Stimulated activated CD4-positive, alpha-beta T cell treated with anti-CD3 and anti-CD28 coated beads, TNF-alpha, amount 100 ng/mL, for 4 hours (primary cell): Measurements from ENCODE around the gene UAP1L1.
"Not testable (repeated sequence)": the region's sequence is repeated elsewhere in the genome, so short reads cannot be mapped to it uniquely, and the experiment has no call there.

Source experiments
- DNase-seq, 3 experiments: peaks; one replicate each; pipeline ENCODE4 v3.0.0-alpha.2; 2020; ENCODE audit warnings: low read depth in 3 of 3

UAP1L1 gene

DNA sequence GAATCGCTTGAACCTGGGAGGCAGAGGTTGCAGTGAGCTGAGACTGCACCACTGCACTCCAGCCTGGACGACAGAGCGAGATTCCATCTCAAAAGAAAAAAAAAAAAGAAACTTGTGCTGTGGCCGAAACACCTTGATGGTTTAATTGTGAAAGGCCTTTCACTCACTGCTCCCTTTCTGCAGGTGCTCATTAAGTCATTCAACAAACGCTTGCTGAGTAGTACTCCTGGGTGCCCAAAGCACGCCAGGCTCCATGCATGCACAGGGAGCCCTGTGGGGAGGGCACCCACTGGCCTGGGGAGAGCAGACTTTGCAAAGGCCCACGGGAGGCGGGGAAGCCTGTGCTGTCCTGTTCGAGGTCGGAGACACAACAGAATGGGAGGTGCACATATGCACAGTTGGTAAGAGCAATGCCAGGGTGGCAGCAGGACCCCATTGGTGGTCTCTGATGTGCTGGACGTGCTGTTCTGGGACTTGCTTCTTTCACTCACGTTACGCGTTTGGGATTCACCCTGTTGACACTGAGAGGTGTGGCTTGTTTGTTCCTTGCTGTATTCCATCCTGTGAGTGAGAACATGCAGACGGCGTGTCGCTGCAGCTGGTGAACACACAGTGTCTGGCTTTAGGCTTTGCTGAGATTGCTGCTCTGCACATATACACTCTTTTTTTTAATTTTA, 20.4 kb upstream of the UAP1L1 start:
- DNase-seq = no peak

- no peak for DNase-seq
These were observed 19.8 kb upstream of the UAP1L1 start for GRCh38 chr9:137057545-137057944.

- no peak for DNase-seq
These were observed 18.6 kb upstream of the UAP1L1 start for GRCh38 chr9:137058521-137059234.

DNA sequence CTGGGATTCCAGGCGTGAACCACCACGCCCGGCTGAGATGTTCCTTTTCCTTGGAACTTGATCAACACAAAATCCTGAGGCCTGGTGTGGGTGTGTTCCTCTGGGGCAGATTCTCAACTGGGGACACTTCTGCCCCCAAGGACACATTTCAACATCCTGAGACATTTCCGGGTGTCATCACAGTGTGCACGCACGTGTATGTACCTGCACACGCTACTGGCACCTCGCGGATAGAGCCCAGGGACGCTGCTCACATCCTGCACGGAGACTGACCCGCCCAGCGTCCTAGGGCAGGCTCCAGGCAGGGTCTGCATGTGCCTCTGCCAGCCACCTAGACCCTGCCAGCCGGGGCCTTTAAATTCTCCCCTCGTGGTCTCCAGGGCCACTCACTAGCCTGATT, 14.9 kb upstream of the UAP1L1 start:
- DNase-seq = no peak

DNA sequence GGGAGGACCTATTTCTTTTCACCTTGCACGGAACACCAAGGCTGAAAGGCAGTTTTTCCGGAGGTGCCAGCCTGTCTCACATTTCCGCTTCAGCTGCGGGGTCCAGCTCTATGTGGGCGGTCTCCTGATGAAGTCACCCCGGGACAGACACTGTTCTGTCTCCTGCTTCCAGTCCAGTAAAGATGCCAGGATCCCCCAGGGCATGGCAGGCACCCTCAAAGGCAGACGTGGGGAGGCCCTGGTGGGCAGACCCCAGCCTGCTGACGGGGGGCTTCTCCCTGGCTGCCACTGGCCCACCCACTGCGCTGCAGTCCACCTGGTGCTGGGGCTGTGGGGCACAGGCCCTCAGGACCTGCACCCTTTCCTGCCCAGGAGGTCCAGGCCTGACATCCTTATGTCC, 14.5 kb upstream of the UAP1L1 start:
- DNase-seq = not testable (repeated sequence)

- no peak for DNase-seq
These were observed 13.8 kb upstream of the UAP1L1 start for GRCh38 chr9:137063311-137064026.

GRCh38 chr9:137064027-137064879, 13.1 kb upstream of the UAP1L1 start:
- peak in 1 of 3 experiments; percentile 53 for DNase-seq

GRCh38 chr9:137064880-137065164, 12.5 kb upstream of the UAP1L1 start:
- no peak for DNase-seq

GRCh38 chr9:137065336-137065967, 11.9 kb upstream of the UAP1L1 start:
- DNase-seq = no peak

DNA sequence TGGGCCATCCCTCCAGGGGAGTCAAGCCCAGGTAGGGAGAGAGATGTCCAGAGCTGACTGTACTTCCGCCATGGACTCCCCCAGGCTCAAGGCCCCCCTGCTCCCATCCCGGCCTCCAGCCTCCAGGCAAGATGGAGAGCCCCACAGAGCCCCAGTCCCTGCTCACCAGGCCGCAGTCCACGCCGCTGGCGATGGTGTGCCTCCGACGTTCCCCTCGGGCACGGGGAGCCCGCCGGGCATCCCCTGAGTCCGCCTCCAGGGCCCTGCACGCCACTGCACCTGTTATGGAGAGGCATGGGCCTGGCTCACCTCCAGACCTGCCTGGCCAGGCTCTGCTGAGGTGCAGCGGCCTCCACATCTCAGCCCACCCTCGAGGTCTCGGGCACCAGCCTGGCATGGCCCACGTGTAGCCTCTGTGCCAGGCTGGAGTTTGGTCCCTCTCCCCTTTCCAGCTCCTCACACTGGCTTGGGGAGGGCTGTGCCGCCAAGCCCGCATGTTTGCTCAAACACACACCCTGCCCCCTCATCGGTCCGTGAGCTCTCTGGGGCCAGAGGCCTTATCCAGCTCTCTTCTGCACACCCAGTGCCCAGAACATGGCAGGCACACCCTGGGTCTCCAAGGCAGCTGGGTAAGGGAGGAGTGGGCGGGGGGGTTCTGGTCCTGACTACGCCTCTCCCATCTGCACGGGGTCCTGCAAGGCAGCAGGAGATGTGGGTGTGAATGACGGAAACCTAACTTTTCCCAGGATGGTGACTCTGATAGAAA, 11.0 kb upstream of the UAP1L1 start:
- no peak for DNase-seq

- peak; percentile 67 to 79 (median 75) for DNase-seq
These were observed 9.3 kb upstream of the UAP1L1 start for GRCh38 chr9:137067860-137068538.

GRCh38 chr9:137068539-137069507, 8.5 kb upstream of the UAP1L1 start:
- no peak for DNase-seq

- no peak for DNase-seq
These were observed 7.7 kb upstream of the UAP1L1 start for GRCh38 chr9:137069508-137070091.

DNA sequence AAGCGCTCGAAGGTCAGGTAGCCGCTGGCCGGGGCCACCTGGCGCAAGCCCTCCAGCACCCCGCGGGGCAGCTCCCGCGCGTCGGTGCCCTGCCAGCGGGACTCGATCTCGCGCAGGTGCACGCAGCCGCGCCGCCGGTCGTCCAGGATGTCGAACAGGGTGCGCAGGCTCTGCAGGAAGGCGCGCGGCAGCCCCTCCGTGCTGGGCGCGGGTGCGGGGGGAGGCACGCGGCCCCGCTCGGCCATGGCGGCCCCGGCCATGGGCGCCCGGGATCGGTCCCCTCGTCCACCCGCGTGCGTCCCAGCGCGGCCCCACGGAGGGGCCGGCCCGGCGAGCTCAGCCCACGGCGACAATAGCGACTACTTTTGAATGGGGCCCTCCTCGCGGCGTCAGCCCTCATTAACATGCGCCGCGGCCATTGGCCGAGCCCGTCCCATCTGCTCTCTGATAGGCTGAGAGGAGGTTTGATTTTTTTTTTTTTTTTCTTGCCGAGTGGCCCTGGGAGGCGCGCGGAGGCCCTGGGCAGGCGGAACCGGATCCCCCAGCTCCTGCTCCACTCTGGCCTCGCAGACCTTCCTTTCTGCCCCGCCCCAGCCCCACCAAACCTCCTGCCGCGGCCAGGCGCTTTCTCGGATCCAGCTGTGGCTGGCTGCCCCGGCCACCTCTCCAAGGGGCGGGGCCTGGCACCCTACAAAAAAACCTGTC, 7.0 kb upstream of the UAP1L1 start, which contains the start of gene SAPCD2:
TSS of gene SAPCD2 (minus strand) at position 357 of the 705 bp plus-strand sequence. CDS start at position 260, 97 bp downstream.
- DNase-seq = peak; percentile 59 to 67 (median 67)

GRCh38 chr9:137070906-137071275, 6.4 kb upstream of the UAP1L1 start:
- DNase-seq = no peak

- no peak for DNase-seq
These were observed 6.0 kb upstream of the UAP1L1 start for GRCh38 chr9:137071282-137071681.

GRCh38 chr9:137073992-137074399, 3.3 kb upstream of the UAP1L1 start:
- DNase-seq = no peak
